Fibroblast of mammary gland (primary cell): Measurements from ENCODE around the gene NPM3.

Experiments used
- DNase-seq: peaks from one replicate; pipeline ENCODE4 v3.0.0-alpha.2; 2010; ENCODE audit warnings: low read depth
- H3K4me3 ChIP-seq: 2 replicates; pipeline ENCODE4 v1.5.1; 2011; ENCODE audit warnings: low read depth, mild to moderate bottlenecking, low read length, moderate library complexity; ENCODE audit not compliant: control insufficient read depth
- TF ChIP-seq, protein P1 (sequence below): conservative IDR thresholded peaks from 2 replicates; pipeline ENCODE4 v1.5.1; 2011; ENCODE audit warnings: low read depth, low read length, inconsistent platforms; ENCODE audit not compliant: control insufficient read depth, insufficient read depth

NPM3 gene

GRCh38 chr10:101828766-101829551 lies 45.7 kb upstream of the NPM3 start:
- no peak for DNase-seq
- TF ChIP-seq, protein P1, sequence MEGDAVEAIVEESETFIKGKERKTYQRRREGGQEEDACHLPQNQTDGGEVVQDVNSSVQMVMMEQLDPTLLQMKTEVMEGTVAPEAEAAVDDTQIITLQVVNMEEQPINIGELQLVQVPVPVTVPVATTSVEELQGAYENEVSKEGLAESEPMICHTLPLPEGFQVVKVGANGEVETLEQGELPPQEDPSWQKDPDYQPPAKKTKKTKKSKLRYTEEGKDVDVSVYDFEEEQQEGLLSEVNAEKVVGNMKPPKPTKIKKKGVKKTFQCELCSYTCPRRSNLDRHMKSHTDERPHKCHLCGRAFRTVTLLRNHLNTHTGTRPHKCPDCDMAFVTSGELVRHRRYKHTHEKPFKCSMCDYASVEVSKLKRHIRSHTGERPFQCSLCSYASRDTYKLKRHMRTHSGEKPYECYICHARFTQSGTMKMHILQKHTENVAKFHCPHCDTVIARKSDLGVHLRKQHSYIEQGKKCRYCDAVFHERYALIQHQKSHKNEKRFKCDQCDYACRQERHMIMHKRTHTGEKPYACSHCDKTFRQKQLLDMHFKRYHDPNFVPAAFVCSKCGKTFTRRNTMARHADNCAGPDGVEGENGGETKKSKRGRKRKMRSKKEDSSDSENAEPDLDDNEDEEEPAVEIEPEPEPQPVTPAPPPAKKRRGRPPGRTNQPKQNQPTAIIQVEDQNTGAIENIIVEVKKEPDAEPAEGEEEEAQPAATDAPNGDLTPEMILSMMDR: no peak
- peak overlapping the region; percentile 6 for H3K4me3 ChIP-seq

DNA sequence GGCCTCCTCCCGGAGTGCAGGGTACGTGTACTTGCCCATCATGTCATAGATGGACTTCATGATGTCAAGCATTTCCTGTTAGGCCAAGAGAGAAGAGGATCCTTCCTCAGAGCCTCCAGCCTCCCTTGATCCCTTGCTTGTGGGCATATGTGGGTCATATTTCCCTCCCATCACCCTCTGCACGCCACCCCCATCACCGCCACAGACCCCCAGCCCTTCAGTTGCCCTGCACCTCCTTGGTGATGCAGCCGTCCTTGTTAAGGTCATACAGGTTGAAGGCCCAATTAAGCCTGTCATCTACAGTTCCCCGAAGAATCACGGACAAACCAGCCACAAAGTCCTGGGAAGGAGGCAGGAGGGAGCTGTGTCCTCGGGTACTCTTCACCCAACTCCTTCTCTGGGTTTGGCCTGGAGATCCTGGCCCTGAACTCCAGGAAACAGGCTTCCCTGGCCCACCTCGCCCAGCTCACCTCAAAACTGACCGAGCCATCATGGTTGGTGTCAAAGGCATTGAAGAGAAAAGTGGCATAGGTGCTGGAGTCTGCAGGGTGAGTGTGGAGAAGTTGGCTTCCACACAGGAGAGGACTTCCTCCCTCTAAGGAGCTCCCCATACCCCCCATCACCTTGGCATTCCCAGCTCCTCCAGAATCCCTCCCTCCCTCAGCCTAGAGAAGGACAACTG lies 44.8 kb upstream of the NPM3 start:
- DNase-seq: no peak
- TF ChIP-seq, protein P1: no peak
- no peak overlapping the region for H3K4me3 ChIP-seq

- no peak for DNase-seq
- TF ChIP-seq, protein P1: no peak
- no peak overlapping the region for H3K4me3 ChIP-seq
These were observed 43.7 kb upstream of the NPM3 start for GRCh38 chr10:101826852-101827434.

DNA sequence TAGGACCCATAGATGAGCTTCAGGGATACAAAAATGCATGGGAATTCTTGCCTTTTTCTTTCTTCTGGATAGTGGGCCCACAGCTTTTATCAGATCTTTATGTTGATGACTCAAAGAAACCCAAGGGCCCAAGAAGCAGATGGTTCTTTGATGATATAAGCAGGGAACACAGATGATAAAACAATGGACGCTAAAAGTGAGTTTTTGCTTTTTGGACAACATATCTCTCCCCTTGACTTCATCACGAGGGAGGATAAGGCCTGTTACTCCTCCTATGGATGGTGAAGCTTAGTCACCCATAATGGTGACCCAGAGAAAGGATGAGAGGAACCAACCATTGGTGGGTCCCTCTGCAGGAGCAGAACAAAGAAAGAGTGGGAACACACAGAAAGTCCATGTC lies 41.5 kb upstream of the NPM3 start:
- no peak for DNase-seq
- no peak overlapping the region for H3K4me3 ChIP-seq

DNA sequence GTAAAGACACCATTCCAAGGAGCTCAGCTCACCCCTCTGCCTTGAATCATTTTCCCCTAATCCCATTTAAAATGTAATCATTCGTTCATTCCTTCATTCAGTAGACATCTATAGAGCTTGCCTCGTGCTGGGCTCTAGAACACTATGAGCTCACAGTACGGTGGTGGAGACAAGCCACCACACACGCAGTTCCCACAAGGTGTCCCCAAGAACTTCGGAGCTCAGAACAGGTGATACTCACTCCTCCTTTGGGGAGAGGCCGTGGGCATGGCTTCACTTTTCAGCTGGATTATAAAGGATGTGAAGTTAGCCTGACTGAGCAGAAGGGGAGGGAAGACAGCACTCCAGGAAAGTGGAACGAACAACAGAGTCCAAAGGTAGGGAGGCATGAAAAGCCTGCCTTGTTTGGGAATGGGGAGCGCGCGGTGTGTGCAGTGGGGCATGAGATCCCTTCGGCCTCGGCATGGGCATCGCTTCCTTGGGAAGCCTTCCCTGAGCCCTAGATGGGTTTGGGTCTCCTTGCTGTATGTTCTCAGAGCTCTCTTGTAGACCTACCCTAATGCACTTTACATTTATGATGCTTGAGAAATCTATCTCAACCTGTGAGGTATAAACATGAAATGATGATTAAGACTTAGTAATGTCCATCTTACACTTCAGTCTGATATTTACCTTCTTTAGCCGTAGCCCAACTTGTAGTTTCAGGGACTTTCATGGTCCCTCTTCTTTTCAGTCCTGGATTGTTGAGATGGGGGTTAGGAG lies 35.8 kb upstream of the NPM3 start:
- TF ChIP-seq, protein P1: no peak
- no peak for DNase-seq
- peak overlapping the region; percentile 58 for H3K4me3 ChIP-seq

More for the DNA sequence above, 41.5 kb upstream of the NPM3 start:
- TF ChIP-seq, protein P1: no peak

DNA sequence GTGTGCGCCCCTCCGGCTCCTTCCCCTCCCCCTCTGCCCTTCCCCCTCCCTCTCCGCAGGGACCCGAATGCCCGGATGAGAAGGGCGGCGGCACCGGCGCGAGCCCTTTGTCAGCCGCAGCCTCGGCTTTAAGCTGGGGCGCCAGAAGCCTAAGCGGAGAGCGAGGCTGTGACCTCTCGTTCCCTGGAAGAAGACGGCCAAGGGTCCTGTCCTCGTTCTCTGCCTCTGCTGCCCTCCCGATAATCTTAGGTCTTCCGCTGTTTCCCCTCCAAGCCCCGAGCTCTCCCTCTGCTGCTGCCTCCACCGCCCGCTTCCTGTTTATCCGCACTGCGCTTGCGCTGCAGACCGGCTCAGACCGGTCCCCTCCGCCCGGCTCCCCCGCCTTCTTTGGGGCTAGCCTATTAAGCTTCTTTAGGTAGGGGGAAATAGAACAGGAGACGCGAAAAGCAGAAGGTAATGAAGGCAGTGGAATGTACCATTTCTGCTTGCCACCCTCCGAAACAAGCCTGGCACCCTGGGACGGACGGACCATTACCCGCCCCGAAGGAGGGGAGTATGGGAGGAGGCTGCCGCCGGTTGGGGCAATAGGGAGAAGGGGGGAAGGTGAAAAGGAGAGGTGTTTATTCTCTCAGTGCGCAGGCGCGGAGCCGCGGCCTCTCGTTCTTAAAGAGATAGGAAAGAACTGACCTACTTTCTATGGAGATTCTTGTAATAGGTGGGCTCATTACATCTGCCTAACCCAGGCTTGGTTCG lies 35.0 kb upstream of the NPM3 start, which contains the start of gene OGA:
TSS of gene OGA (minus strand) at position 326 of the 753 bp plus-strand sequence. CDS start 422 bp downstream, outside the sequence.
- peak within 1 kb of the TSS; percentile 81 for H3K4me3 ChIP-seq
- DNase-seq: peak; percentile 100
- TF ChIP-seq, protein P1: no peak
